ENCODE measurements around the gene SMIM31.

- TF ChIP-seq, protein P1, sequence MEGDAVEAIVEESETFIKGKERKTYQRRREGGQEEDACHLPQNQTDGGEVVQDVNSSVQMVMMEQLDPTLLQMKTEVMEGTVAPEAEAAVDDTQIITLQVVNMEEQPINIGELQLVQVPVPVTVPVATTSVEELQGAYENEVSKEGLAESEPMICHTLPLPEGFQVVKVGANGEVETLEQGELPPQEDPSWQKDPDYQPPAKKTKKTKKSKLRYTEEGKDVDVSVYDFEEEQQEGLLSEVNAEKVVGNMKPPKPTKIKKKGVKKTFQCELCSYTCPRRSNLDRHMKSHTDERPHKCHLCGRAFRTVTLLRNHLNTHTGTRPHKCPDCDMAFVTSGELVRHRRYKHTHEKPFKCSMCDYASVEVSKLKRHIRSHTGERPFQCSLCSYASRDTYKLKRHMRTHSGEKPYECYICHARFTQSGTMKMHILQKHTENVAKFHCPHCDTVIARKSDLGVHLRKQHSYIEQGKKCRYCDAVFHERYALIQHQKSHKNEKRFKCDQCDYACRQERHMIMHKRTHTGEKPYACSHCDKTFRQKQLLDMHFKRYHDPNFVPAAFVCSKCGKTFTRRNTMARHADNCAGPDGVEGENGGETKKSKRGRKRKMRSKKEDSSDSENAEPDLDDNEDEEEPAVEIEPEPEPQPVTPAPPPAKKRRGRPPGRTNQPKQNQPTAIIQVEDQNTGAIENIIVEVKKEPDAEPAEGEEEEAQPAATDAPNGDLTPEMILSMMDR (conservative IDR thresholded peaks at IDR 0.05; ENCODE audit: low read length): no peak
- TF ChIP-seq EZH2phosphoT487 (IDR thresholded peaks at IDR 0.05; ENCODE audit: borderline replicate concordance): no peak
Observed at GRCh38 chr4:164771088-164771487, 17.2 kb downstream of the SMIM31 start.
